ENCODE results near the gene PTCRA.
"Not testable (repeated sequence)": the region's sequence is repeated elsewhere in the genome, so short reads cannot be mapped to it uniquely, and the experiment has no call there.

PTCRA gene

GRCh38 chr6:42899871-42900270 is 16.0 kb upstream of the PTCRA start:
- H3K27ac ChIP-seq, result no peak overlapping the region
- no peak for TF ChIP-seq ZFX (IDR thresholded peaks at IDR 0.05)
- TF ChIP-seq, protein P1, sequence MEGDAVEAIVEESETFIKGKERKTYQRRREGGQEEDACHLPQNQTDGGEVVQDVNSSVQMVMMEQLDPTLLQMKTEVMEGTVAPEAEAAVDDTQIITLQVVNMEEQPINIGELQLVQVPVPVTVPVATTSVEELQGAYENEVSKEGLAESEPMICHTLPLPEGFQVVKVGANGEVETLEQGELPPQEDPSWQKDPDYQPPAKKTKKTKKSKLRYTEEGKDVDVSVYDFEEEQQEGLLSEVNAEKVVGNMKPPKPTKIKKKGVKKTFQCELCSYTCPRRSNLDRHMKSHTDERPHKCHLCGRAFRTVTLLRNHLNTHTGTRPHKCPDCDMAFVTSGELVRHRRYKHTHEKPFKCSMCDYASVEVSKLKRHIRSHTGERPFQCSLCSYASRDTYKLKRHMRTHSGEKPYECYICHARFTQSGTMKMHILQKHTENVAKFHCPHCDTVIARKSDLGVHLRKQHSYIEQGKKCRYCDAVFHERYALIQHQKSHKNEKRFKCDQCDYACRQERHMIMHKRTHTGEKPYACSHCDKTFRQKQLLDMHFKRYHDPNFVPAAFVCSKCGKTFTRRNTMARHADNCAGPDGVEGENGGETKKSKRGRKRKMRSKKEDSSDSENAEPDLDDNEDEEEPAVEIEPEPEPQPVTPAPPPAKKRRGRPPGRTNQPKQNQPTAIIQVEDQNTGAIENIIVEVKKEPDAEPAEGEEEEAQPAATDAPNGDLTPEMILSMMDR (conservative IDR thresholded peaks at IDR 0.05), result no peak

GRCh38 chr6:42901538-42901957 is 14.3 kb upstream of the PTCRA start:
- TF ChIP-seq, protein P1 (conservative IDR thresholded peaks at IDR 0.05), result peak; percentile 94
- TF ChIP-seq ZFX (IDR thresholded peaks at IDR 0.05), result no peak

GRCh38 chr6:42902429-42903263 is 13.2 kb upstream of the PTCRA start:
- H3K27ac ChIP-seq, result not testable (repeated sequence)

More at GRCh38 chr6:42901538-42901957, 14.3 kb upstream of the PTCRA start:
- no peak overlapping the region for H3K27ac ChIP-seq

DNA sequence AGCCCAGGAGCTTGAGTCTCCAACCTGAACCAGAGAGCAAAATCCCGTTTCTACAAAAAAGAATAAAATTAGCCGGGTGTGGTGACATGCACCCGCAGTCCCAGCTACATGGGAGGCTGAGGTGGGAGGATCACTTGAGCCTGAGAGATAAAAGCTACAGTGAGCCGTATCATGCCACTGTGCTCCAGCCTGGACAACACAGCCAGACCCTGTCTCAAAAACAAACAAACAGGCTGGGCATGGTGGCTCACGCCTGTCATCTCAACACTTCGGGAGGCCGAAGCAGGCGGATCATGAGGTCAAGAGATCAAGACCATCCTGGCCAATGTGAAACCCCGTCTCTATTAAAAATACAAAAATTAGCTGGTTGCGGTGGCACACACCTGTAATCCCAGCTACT is 11.4 kb upstream of the PTCRA start:
- TF ChIP-seq, protein P1 (conservative IDR thresholded peaks at IDR 0.05), result no peak
- no peak for TF ChIP-seq ZFX (IDR thresholded peaks at IDR 0.05)
- H3K27ac ChIP-seq, result no peak overlapping the region

- H3K27ac ChIP-seq, result no peak overlapping the region
- TF ChIP-seq, protein P1 (conservative IDR thresholded peaks at IDR 0.05), result no peak
- no peak for TF ChIP-seq ZFX (IDR thresholded peaks at IDR 0.05)
Observed at GRCh38 chr6:42907336-42907735, 8.5 kb upstream of the PTCRA start.

DNA sequence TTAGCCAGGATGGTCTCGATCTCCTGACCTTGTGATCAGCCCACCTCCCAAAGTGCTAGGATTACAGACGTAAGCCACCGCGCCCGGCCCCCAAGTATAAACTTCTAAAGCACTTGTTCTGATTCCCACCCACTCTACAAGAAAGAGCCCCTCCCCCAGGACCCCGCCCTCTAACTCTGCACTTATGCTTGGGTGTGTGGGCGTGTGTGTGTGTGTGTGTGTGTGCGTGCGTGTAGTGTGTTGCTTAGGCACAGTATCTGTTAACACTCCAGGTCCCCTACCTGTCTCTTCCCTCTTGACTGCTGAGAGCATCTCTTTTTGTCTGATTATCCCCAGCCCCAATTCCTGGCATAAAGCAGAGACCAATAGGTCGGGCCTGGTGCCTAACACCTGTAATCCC is 6.0 kb upstream of the PTCRA start:
- TF ChIP-seq, protein P1 (conservative IDR thresholded peaks at IDR 0.05), result no peak
- TF ChIP-seq ZFX (IDR thresholded peaks at IDR 0.05), result no peak
- no peak overlapping the region for H3K27ac ChIP-seq

DNA sequence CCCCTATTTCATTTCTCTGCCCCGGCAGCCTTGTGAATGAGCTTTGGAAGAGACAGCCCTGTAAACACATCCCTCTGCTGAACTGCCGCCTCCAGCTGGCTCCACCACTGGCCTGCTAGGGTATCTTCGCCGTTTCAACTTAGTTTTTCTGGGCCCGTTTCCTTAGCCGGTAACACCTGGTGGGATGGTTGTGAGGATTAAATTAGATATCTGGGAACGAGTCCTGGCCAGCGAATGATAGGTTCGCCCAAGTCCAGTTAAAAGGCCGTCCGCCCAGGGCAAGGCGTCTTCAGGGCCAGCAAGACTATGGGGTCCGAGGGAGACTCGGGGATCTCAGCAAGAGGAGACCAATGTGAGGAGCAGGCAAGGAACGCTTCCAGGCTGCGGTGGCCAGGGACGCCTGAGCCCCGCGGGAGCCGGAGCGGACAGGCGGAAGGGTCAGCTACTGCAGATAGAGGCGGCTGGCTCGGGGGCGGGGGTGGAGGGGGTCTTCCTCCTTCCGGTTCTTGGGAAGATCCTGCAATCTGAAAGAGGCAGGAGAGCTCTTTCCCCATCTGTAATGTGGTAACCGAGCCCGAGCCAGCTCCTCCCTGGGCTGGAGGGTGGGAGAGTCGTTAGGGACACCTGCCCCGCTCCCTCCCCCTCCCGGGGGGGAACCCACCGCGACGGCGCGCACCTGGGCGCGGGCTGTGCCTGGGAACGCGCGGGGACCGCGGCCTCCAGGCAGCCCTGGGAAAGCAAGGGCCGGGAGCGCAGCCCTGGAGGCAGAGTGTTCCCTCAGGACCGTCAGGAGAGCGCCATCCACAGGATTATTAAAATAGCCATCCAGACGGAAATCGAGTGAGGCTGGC is 4.5 kb upstream of the PTCRA start:
- H3K27ac ChIP-seq, result no peak overlapping the region
- no peak for TF ChIP-seq ZFX (IDR thresholded peaks at IDR 0.05)
- TF ChIP-seq, protein P1 (conservative IDR thresholded peaks at IDR 0.05), result no peak

All from C4-2B (cell line).